ENCODE measurements around the gene KLHDC8B. TPM values are rescaled to one million over a fixed set of nuclear protein-coding genes. Genes with fewer than 3 reads are reported as not detected.

Gene KLHDC8B
- total RNA-seq, 1 donor from 2014 or later: 1.2 TPM

DNA sequence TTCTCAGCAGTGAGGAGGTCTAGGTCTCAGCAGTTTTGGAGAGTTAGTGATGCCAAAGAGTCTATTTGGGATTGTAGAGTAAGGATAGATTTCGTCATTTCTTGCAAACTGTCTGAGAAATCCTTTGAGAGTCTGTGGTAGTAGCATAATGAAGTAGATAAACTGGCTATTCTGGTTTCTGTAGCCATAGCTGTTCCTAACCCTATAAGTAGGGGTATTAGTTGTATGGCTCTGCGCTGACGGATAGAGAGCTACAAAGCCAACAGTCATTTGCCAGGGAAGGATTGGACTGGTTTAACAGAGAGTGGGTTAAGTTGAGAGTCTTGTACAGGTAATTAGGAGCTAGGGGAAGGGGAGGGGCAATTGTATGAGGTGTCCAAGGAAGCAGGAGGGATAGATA lies 50.6 kb downstream of the KLHDC8B start:
- intact Hi-C loops (cut with micrococcal nuclease): no loop called here
- no peak overlapping the region for H3K4me3 Mint-ChIP-seq
- POLR2A ChIA-PET: no interaction called here
- CTCF ChIA-PET: no interaction called here
- peaks cover 11% of the 10 kb centered on the region for H3K27me3 Mint-ChIP-seq
- DNase-seq (no peak), ATAC-seq (ENCODE audit: low read depth) (no peak)
- no peak overlapping the region for H3K27ac Mint-ChIP-seq
- peaks cover 4% of the 10 kb centered on the region for H3K36me3 Mint-ChIP-seq (ENCODE audit: low read depth)
- peaks cover 2% of the 10 kb centered on the region for H3K9me3 Mint-ChIP-seq
- no peaks in the 10 kb centered on the region for H3K4me1 Mint-ChIP-seq
- TF ChIP-seq, protein P1, sequence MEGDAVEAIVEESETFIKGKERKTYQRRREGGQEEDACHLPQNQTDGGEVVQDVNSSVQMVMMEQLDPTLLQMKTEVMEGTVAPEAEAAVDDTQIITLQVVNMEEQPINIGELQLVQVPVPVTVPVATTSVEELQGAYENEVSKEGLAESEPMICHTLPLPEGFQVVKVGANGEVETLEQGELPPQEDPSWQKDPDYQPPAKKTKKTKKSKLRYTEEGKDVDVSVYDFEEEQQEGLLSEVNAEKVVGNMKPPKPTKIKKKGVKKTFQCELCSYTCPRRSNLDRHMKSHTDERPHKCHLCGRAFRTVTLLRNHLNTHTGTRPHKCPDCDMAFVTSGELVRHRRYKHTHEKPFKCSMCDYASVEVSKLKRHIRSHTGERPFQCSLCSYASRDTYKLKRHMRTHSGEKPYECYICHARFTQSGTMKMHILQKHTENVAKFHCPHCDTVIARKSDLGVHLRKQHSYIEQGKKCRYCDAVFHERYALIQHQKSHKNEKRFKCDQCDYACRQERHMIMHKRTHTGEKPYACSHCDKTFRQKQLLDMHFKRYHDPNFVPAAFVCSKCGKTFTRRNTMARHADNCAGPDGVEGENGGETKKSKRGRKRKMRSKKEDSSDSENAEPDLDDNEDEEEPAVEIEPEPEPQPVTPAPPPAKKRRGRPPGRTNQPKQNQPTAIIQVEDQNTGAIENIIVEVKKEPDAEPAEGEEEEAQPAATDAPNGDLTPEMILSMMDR (IDR thresholded peaks at IDR 0.05): no peak

Other genes with a start within 250 kb of the KLHDC8B start
- gene P4HTM, start 181.4 kb upstream of the KLHDC8B start, total RNA-seq: 26.0 and 34.4 TPM in 2 replicates
- gene WDR6, start 164.2 kb upstream of the KLHDC8B start, total RNA-seq: 205 and 250 TPM in 2 replicates
- gene DALRD3, start 153.0 kb upstream of the KLHDC8B start, total RNA-seq: 36.7 and 38.3 TPM in 2 replicates
- gene NDUFAF3, start 149.5 kb upstream of the KLHDC8B start, total RNA-seq: 86.3 and 86.5 TPM in 2 replicates
- gene IMPDH2, start 142.2 kb upstream of the KLHDC8B start, total RNA-seq: 387 and 414 TPM in 2 replicates
- gene QRICH1, start 77.5 kb upstream of the KLHDC8B start, total RNA-seq: 142 and 155 TPM in 2 replicates
- gene QARS1, start 66.8 kb upstream of the KLHDC8B start, total RNA-seq: 321 and 342 TPM in 2 replicates
- gene USP19, start 50.8 kb upstream of the KLHDC8B start, total RNA-seq: 62.0 and 75.3 TPM in 2 replicates
- gene LAMB2, start 38.5 kb upstream of the KLHDC8B start, total RNA-seq: not detected in 2 replicates
- 28.3 and 28.9 TPM in 2 replicates for gene CCDC71, start 5.3 kb upstream of the KLHDC8B start, total RNA-seq
- gene C3orf62, start 105.6 kb downstream of the KLHDC8B start, total RNA-seq: 5.3 and 6.1 TPM in 2 replicates
- gene USP4, start 168.5 kb downstream of the KLHDC8B start, total RNA-seq: 86.7 and 115 TPM in 2 replicates
- gene GPX1, start 186.8 kb downstream of the KLHDC8B start, total RNA-seq: 90.0 and 94.6 TPM in 2 replicates
- 399 and 425 TPM in 2 replicates for gene RHOA, start 240.4 kb downstream of the KLHDC8B start, total RNA-seq
- gene TCTA, start 240.8 kb downstream of the KLHDC8B start, total RNA-seq: 26.4 and 32.2 TPM in 2 replicates